Measurements from ENCODE around the gene CACNA2D3.

CACNA2D3 gene

GRCh38 chr3:54876694-54877093, 754.3 kb downstream of the CACNA2D3 start:
- Histone ChIP-seq H3K27ac (ENCODE audit: low read depth, low read length) (no peak overlapping the region), H3K18ac (ENCODE audit: low read length) (no peak overlapping the region), H3K56ac (ENCODE audit: low read length) (no peak overlapping the region), H2AK5ac (ENCODE audit: low read length) (no peak overlapping the region), H3K27me3 (ENCODE audit: insufficient read depth, low read length, poor library complexity) (no peaks in the 10 kb centered on the region), H3K4me3 (ENCODE audit: low read length) (no peak overlapping the region), H3K79me1 (ENCODE audit: low read length) (no peaks in the 10 kb centered on the region), H4K8ac (ENCODE audit: low read depth, low read length) (no peak overlapping the region), H2BK120ac (ENCODE audit: low read depth, low read length) (no peak overlapping the region), H3K36me3 (ENCODE audit: control insufficient read depth, insufficient read depth, low read length) (no peaks in the 10 kb centered on the region), H3K23ac (ENCODE audit: low read length) (no peak overlapping the region), H3K4me2 (ENCODE audit: low read length) (no peak overlapping the region), H2BK5ac (ENCODE audit: low read length) (no peak overlapping the region), H2BK15ac (replicated peaks; ENCODE audit: low read depth) (no peak overlapping the region), H3K4ac (ENCODE audit: low read depth, low read length) (no peak overlapping the region), H3K79me2 (ENCODE audit: control insufficient read depth, insufficient read depth, low read length) (no peaks in the 10 kb centered on the region), H4K5ac (ENCODE audit: low read length) (no peak overlapping the region), H3K4me1 (ENCODE audit: control insufficient read depth, low read depth, low read length) (peaks cover 3% of the 10 kb centered on the region), H3K9ac (ENCODE audit: low read length) (no peak overlapping the region)
- WGBS (ENCODE audit: extremely low coverage, insufficient coverage, low lambda C conversion rate) = no CpG with 5 or more reads among the region's 5 CpGs
- no peak for DNase-seq

GRCh38 chr3:54877730-54878129, 755.4 kb downstream of the CACNA2D3 start:
- Histone ChIP-seq H4K8ac (ENCODE audit: low read depth, low read length) (no peak overlapping the region), H2BK120ac (ENCODE audit: low read depth, low read length) (no peak overlapping the region), H3K36me3 (ENCODE audit: control insufficient read depth, insufficient read depth, low read length) (no peaks in the 10 kb centered on the region), H4K5ac (ENCODE audit: low read length) (no peak overlapping the region), H2BK5ac (ENCODE audit: low read length) (no peak overlapping the region), H3K27me3 (ENCODE audit: insufficient read depth, low read length, poor library complexity) (no peaks in the 10 kb centered on the region), H3K9ac (ENCODE audit: low read length) (no peak overlapping the region), H3K4me2 (ENCODE audit: low read length) (no peak overlapping the region), H2AK5ac (ENCODE audit: low read length) (no peak overlapping the region), H3K27ac (ENCODE audit: low read depth, low read length) (no peak overlapping the region), H3K79me1 (ENCODE audit: low read length) (no peaks in the 10 kb centered on the region), H3K56ac (ENCODE audit: low read length) (no peak overlapping the region), H3K4me1 (ENCODE audit: control insufficient read depth, low read depth, low read length) (peaks cover 3% of the 10 kb centered on the region), H3K4ac (ENCODE audit: low read depth, low read length) (no peak overlapping the region), H3K18ac (ENCODE audit: low read length) (no peak overlapping the region), H2BK15ac (replicated peaks; ENCODE audit: low read depth) (no peak overlapping the region), H3K23ac (ENCODE audit: low read length) (no peak overlapping the region), H3K79me2 (ENCODE audit: control insufficient read depth, insufficient read depth, low read length) (no peaks in the 10 kb centered on the region), H3K4me3 (ENCODE audit: low read length) (no peak overlapping the region)
- no peak for DNase-seq
- WGBS (ENCODE audit: extremely low coverage, insufficient coverage, low lambda C conversion rate) = no CpG with 5 or more reads among the region's 4 CpGs

GRCh38 chr3:54878145-54878544, 755.8 kb downstream of the CACNA2D3 start:
- H2BK120ac ChIP-seq (ENCODE audit: low read depth, low read length) = no peak overlapping the region
- H3K27me3 ChIP-seq (ENCODE audit: insufficient read depth, low read length, poor library complexity) = no peaks in the 10 kb centered on the region
- no peaks in the 10 kb centered on the region for H3K36me3 ChIP-seq (ENCODE audit: control insufficient read depth, insufficient read depth, low read length)
- no CpG with 5 or more reads among the region's 7 CpGs for WGBS (ENCODE audit: extremely low coverage, insufficient coverage, low lambda C conversion rate)
- H3K4me2 ChIP-seq (ENCODE audit: low read length) = no peak overlapping the region
- no peak overlapping the region for H2BK5ac ChIP-seq (ENCODE audit: low read length)
- no peak overlapping the region for H3K18ac ChIP-seq (ENCODE audit: low read length)
- no peak overlapping the region for H4K8ac ChIP-seq (ENCODE audit: low read depth, low read length)
- H3K23ac ChIP-seq (ENCODE audit: low read length) = no peak overlapping the region
- no peak overlapping the region for H4K5ac ChIP-seq (ENCODE audit: low read length)
- no peak for DNase-seq
- no peak overlapping the region for H3K9ac ChIP-seq (ENCODE audit: low read length)
- no peaks in the 10 kb centered on the region for H3K79me1 ChIP-seq (ENCODE audit: low read length)
- H2AK5ac ChIP-seq (ENCODE audit: low read length) = no peak overlapping the region
- H3K4me3 ChIP-seq (ENCODE audit: low read length) = no peak overlapping the region
- H3K56ac ChIP-seq (ENCODE audit: low read length) = no peak overlapping the region
- no peak overlapping the region for H3K27ac ChIP-seq (ENCODE audit: low read depth, low read length)
- H3K4me1 ChIP-seq (ENCODE audit: control insufficient read depth, low read depth, low read length) = peaks cover 3% of the 10 kb centered on the region
- H3K4ac ChIP-seq (ENCODE audit: low read depth, low read length) = no peak overlapping the region
- H2BK15ac ChIP-seq (replicated peaks; ENCODE audit: low read depth) = no peak overlapping the region
- no peaks in the 10 kb centered on the region for H3K79me2 ChIP-seq (ENCODE audit: control insufficient read depth, insufficient read depth, low read length)

- H3K23ac ChIP-seq (ENCODE audit: low read length) = no peak overlapping the region
- no peak overlapping the region for H4K5ac ChIP-seq (ENCODE audit: low read length)
- H3K4me1 ChIP-seq (ENCODE audit: control insufficient read depth, low read depth, low read length) = peaks cover 6% of the 10 kb centered on the region
- no peaks in the 10 kb centered on the region for H3K36me3 ChIP-seq (ENCODE audit: control insufficient read depth, insufficient read depth, low read length)
- no peak overlapping the region for H2BK5ac ChIP-seq (ENCODE audit: low read length)
- no peaks in the 10 kb centered on the region for H3K27me3 ChIP-seq (ENCODE audit: insufficient read depth, low read length, poor library complexity)
- no peak overlapping the region for H3K56ac ChIP-seq (ENCODE audit: low read length)
- no peak overlapping the region for H2AK5ac ChIP-seq (ENCODE audit: low read length)
- H2BK15ac ChIP-seq (replicated peaks; ENCODE audit: low read depth) = no peak overlapping the region
- no peak overlapping the region for H3K4me2 ChIP-seq (ENCODE audit: low read length)
- no peak overlapping the region for H4K8ac ChIP-seq (ENCODE audit: low read depth, low read length)
- H3K79me2 ChIP-seq (ENCODE audit: control insufficient read depth, insufficient read depth, low read length) = no peaks in the 10 kb centered on the region
- WGBS (ENCODE audit: extremely low coverage, insufficient coverage, low lambda C conversion rate) = no CpG with 5 or more reads among the region's 3 CpGs
- no peak overlapping the region for H3K18ac ChIP-seq (ENCODE audit: low read length)
- H3K79me1 ChIP-seq (ENCODE audit: low read length) = no peaks in the 10 kb centered on the region
- no peak overlapping the region for H3K27ac ChIP-seq (ENCODE audit: low read depth, low read length)
- no peak overlapping the region for H2BK120ac ChIP-seq (ENCODE audit: low read depth, low read length)
- DNase-seq = no peak
- no peak overlapping the region for H3K4me3 ChIP-seq (ENCODE audit: low read length)
- no peak overlapping the region for H3K9ac ChIP-seq (ENCODE audit: low read length)
- no peak overlapping the region for H3K4ac ChIP-seq (ENCODE audit: low read depth, low read length)
These were observed 759.9 kb downstream of the CACNA2D3 start for GRCh38 chr3:54882129-54882833.

- Histone ChIP-seq H3K56ac (ENCODE audit: low read length) (no peak overlapping the region), H3K18ac (ENCODE audit: low read length) (no peak overlapping the region), H2BK120ac (ENCODE audit: low read depth, low read length) (no peak overlapping the region), H3K4me3 (ENCODE audit: low read length) (no peak overlapping the region), H2BK15ac (replicated peaks; ENCODE audit: low read depth) (no peak overlapping the region), H2BK5ac (ENCODE audit: low read length) (no peak overlapping the region), H3K4me2 (ENCODE audit: low read length) (no peak overlapping the region), H3K79me2 (ENCODE audit: control insufficient read depth, insufficient read depth, low read length) (no peaks in the 10 kb centered on the region), H4K5ac (ENCODE audit: low read length) (no peak overlapping the region), H3K4ac (ENCODE audit: low read depth, low read length) (no peak overlapping the region), H3K27me3 (ENCODE audit: insufficient read depth, low read length, poor library complexity) (no peaks in the 10 kb centered on the region), H4K8ac (ENCODE audit: low read depth, low read length) (no peak overlapping the region), H2AK5ac (ENCODE audit: low read length) (no peak overlapping the region), H3K36me3 (ENCODE audit: control insufficient read depth, insufficient read depth, low read length) (no peaks in the 10 kb centered on the region), H3K23ac (ENCODE audit: low read length) (no peak overlapping the region), H3K9ac (ENCODE audit: low read length) (no peak overlapping the region), H3K27ac (ENCODE audit: low read depth, low read length) (no peak overlapping the region), H3K79me1 (ENCODE audit: low read length) (no peaks in the 10 kb centered on the region), H3K4me1 (ENCODE audit: control insufficient read depth, low read depth, low read length) (peaks cover 6% of the 10 kb centered on the region)
- no peak for DNase-seq
- WGBS (ENCODE audit: extremely low coverage, insufficient coverage, low lambda C conversion rate) = no CpG with 5 or more reads among the region's 9 CpGs
These were observed 765.8 kb downstream of the CACNA2D3 start for GRCh38 chr3:54888162-54888561.

GRCh38 chr3:54888873-54889272, 766.5 kb downstream of the CACNA2D3 start:
- Histone ChIP-seq H3K27ac (ENCODE audit: low read depth, low read length) (no peak overlapping the region), H3K79me2 (ENCODE audit: control insufficient read depth, insufficient read depth, low read length) (no peaks in the 10 kb centered on the region), H3K4me2 (ENCODE audit: low read length) (no peak overlapping the region), H2BK15ac (replicated peaks; ENCODE audit: low read depth) (no peak overlapping the region), H3K4me3 (ENCODE audit: low read length) (no peak overlapping the region), H2BK120ac (ENCODE audit: low read depth, low read length) (no peak overlapping the region), H4K5ac (ENCODE audit: low read length) (no peak overlapping the region), H4K8ac (ENCODE audit: low read depth, low read length) (no peak overlapping the region), H3K18ac (ENCODE audit: low read length) (no peak overlapping the region), H2BK5ac (ENCODE audit: low read length) (no peak overlapping the region), H3K9ac (ENCODE audit: low read length) (no peak overlapping the region), H3K56ac (ENCODE audit: low read length) (no peak overlapping the region), H3K23ac (ENCODE audit: low read length) (no peak overlapping the region), H3K4ac (ENCODE audit: low read depth, low read length) (no peak overlapping the region), H3K36me3 (ENCODE audit: control insufficient read depth, insufficient read depth, low read length) (no peaks in the 10 kb centered on the region), H3K27me3 (ENCODE audit: insufficient read depth, low read length, poor library complexity) (no peaks in the 10 kb centered on the region), H3K4me1 (ENCODE audit: control insufficient read depth, low read depth, low read length) (peaks cover 6% of the 10 kb centered on the region), H3K79me1 (ENCODE audit: low read length) (no peaks in the 10 kb centered on the region), H2AK5ac (ENCODE audit: low read length) (no peak overlapping the region)
- WGBS (ENCODE audit: extremely low coverage, insufficient coverage, low lambda C conversion rate) = no CpG with 5 or more reads among the region's 1 CpG
- DNase-seq = no peak
